HG03378 (cell line): ENCODE measurements around the gene THNSL1.

Experiments used
- ATAC-seq: cut with Tn5 transposase; IDR thresholded peaks from one replicate; pipeline ENCODE4 v1.9.1; 2021; ENCODE audit warnings: mild to moderate bottlenecking, moderate library complexity; ENCODE audit not compliant: unreplicated experiment

Gene THNSL1

DNA sequence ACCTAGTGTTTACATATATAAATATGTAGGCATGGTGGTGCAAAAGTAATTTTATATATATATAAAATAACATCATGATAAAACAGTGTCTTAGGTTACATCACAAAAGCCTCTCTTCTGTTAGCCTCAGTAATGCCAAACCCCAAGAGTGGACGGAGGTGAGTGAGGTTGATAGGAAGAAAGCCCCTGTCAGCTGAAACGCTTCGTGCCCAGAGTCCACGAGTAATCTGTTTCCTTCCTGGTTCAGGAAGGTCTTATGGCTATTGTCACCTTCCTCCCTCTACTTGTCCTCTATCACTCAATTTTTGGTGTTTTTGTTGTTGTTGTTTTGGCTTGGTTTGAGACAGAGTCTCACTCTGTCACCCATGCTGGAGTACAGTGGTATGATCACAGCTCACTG lies 41.5 kb downstream of the THNSL1 start:
- no peak for ATAC-seq

DNA sequence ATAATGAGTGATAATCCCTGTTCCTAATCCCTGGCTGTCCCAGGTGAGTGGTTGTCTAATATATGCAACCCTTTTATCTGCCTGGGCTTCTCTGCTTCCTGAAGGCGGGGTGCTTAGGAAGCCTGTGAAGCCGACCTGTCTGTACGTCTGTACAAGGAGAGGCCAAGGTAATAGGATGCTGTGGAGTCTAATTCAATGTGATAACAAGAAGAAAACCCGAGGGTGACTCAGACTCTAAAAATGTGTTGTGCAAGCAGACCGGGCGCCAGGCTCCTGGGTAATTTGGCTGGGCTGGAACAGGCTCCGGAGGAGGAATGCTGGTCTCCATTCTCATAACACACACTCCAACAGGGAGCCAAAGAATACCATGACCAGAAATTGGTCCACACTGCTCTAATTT lies 43.6 kb downstream of the THNSL1 start:
- no peak for ATAC-seq

DNA sequence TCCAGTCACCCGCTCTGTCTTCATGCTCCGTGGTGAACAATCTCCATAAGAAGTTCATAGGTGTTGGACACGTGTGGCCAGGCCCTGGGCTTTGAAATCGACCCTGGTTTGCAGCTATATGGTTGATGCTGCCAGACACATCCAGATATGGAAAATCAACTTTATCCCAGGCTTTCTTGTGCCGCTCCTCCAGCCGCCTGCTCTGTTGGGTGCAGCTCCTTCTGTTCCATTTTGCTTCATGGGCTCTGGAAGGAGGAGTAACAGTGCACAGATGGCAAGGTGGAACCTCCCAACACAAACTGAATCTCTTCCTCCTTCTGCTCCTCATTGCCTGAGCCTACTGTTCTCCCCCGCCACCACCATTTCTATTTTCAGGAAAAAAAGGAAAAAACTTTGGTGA lies 44.7 kb downstream of the THNSL1 start:
- no peak for ATAC-seq

DNA sequence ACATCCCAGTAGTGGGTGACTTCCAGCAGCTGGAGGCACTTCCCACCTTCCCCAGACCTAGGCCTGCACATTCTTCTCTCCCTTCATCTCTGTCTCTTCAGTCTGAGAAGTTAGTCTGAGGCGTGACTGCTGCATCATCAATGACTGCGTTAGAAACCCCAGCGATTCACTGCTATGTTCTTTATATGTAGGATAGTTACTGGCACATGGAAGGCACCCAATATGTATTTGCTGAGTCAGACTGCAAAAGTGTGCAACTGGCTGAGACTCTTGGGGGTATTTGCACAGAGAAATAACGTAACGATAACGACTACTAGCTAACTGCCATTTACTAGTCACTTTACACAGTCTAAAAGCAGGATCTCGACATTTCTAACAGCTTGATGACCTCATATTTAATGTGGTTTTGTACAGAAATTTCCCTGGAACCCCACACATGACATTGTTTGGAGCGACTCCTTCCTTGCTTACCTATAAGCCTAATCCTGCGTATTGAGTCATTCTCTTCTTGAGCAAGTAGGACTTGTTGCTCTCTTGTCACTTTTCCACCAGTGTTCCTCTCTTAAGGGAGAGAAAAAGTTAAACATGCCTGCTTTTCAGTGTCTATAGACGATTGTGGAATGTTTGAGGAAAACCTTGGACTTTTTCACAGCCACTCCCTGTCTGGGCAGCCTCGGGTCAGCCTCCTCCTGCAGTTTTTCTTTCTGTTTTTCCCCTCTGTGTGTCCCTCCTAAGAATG lies 45.5 kb downstream of the THNSL1 start:
- no peak for ATAC-seq

DNA sequence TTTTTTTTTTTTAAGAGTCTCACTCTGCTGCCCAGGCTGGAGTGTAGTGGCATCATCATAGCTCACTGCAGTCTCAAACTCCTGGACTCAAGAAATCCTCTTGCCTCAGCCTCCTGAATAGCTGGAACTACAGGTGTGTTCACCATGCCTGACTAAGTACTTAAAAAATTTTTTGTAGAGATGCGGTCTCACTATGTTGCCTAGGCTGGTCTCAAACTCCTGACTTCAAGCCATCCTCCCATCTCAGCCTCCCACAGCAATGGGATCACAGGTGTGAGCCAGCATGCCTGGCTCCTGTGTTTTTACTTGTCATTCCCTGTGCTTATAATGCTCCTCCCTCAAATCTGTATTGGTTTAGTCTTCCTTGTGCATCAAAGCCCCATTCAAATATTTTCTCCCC lies 46.7 kb downstream of the THNSL1 start:
- no peak for ATAC-seq

DNA sequence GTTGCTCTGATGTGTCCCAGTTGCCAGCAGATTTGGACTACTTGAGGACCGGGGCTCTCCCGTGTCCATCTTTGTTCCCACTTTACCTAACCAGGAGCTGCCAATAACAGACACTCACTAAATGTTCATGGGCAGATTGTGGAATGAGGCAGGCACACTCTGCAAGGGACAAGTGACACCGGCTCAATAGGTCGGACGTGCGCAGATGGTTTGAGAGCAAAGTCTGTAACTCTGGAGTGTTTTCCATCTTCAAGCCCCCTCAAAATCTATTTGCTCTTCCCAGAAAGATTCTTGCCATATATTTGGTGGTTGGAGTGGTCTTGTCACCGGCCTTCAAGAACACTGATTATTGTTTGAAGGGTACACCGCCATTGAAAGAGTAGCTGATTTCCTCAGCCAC lies 47.2 kb downstream of the THNSL1 start:
- no peak for ATAC-seq

DNA sequence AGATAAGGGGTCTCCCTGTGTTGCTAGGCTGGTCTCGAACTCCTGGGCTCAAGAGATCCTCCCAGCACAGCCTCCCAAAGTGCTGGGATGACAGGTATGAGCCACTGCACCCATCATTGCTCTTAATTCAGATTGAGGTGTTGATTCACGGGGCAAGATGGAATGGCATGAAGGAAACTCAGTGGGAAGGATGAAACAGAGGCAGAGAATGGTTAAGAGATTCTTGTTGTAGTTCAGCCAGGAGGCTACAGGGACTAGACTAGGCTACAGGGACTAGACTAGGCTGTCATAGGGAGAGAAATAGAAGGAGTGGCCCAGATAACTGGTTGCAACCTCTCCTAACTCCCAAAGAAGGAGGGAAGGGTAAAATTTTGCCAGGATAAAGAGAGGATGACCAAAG lies 48.0 kb downstream of the THNSL1 start:
- no peak for ATAC-seq

DNA sequence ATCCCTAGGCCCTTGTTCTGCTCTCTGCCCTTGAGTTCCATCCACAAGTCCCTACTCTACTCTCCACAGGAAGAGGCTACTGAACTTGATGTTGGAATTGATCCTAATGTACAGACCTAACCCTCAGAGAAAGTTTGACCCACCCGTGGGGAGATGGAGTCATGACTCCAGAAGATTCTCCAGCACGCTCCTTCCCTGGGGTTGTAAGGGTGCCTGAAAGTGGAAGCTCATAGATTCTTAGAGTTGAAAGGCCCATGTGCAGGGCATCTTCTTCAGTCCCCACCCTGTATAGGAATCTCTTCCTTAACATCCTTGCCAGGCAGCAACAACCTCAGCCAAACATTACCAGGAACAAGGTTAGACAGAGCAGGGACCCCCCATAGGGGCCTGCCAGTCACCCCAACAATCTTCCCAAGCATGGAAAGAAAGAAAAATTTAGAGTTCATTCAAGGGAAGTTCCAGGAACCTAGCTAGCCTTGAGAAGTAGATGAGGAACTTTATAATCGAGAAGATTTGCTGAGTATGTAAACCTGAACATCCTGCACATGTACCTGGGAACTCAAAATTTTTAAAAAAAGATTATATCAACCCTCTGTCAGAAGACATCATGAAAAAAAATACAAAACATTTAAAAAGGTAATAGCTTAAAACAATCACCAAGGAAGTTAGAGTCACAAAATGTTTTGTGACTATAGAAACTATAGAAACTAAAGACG lies 49.5 kb downstream of the THNSL1 start:
- ATAC-seq = no peak

DNA sequence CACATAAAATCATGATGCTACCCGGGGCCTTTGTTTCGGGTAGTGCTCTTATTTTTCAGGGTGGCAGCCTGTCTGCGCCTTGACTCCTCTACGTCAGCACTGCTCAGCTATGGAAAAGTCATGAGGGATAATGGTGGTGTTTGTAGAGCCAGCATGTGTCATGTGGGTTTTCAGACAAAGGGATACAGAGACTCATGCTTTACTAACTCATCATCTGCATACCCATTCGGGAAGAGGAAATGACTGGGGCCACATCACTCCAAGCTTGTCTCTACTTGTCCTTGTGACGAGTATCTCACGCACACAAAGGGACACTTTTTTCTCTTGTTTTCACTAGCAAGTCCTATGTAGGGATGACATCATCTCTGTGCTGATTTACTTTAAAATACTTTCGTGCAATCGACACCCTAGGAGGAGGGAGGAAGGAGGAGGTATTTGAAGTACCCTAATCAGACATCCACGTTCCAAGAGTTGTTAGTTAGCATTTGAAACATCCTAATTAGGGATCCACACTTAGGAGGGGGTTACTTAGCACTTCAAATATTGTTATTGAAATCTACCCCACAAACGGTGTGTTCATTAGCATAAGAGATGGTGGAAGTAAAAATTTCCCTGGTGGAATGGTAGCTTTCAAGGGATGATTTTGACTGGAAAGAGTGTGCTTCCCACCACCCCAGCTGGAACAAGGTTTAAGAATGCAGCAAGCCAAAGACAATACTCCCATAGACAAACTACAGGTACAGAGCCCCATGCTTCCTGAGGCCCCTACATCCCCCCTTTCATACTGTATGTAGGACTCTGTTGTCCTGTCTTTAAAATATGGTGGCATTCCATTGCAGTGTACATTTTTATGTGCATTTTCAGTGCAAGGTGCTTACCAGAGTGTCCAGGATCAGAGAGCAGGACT lies 52.0 kb downstream of the THNSL1 start:
- ATAC-seq = no peak

DNA sequence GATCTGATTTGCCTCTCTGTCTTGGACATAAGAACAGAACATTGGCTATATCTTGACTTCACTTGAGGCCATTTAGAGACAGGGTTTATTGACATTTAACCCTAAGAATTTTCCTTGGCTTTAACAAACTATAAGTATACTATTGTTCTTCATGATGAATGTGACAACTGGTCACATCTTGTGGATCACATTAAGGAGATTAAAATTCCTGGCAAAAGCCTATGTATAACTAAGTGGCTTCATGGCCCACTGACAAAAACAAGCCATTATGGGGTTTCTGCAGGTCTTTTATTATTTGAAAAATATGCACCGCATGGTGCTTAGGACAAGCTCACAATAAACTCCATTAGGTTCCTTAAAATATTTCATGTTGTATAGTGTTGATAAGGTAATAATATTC lies 54.8 kb downstream of the THNSL1 start:
- no peak for ATAC-seq

DNA sequence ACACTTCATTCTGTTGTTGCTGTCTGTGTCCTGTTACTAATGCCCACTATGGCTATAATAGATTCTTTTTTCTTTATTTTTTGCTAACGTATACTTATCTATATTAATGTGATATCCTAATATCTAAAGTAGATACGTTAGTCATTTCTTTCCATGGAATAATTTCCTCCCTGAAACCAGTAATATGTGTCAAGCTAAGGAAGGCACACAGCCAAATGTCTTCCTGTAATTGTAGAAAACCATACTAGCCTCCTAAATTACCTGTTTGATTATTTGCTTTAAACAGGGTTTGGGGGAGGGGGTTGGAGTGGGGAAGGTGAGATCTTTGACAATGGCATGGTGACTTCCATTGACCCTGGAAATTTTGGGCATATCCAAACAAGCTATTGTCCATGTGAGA lies 56.4 kb downstream of the THNSL1 start:
- ATAC-seq = no peak

DNA sequence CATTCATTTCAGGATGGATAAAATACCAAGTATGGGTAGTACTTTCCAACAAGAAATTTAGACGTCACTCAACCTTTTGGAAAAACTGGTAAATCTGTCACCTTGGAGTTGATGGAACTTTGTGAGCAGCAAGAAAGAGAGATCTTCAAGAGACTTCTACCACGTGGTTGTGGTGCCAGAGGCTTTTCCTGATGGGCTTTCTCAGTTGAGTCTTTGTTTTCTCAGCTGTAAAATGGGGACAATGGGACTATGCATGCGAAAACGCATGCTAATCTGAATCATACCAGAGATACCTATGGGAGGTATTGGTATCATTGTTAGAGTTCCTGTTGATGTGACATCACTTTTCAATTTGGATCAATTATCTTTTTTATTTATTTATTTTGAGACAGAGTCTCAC lies 59.4 kb downstream of the THNSL1 start:
- no peak for ATAC-seq
